PFSK-1 (cell line): ENCODE results near the gene DTL.

Experiments used
- FOXP2 ChIP-seq: optimal IDR thresholded peaks from 2 replicates; pipeline ENCODE3; 2011; ENCODE audit warnings: borderline replicate concordance, control low read depth, inconsistent platforms; ENCODE audit not compliant: insufficient read depth; ENCODE audit errors: extremely low read length, extremely low read depth
- POLR2AphosphoS5 ChIP-seq: IDR thresholded peaks from 2 replicates; pipeline ENCODE4 v1.6.1; 2012; ENCODE audit warnings: low read depth, mild to moderate bottlenecking, control low read depth, low read length, moderate library complexity
- SIN3A ChIP-seq: IDR thresholded peaks from 2 replicates; pipeline ENCODE4 v1.6.1; 2012; ENCODE audit warnings: mild to moderate bottlenecking, low read length, moderate library complexity, borderline replicate concordance; ENCODE audit not compliant: insufficient read depth
- TAF1 ChIP-seq: IDR thresholded peaks from 2 replicates; pipeline ENCODE4 v1.6.1; 2012; ENCODE audit warnings: low read length, control low read depth, borderline replicate concordance; ENCODE audit not compliant: insufficient read depth
- TF ChIP-seq, protein P1 (sequence below), 2 experiments: IDR thresholded peaks; 2 replicates each; pipeline versions ENCODE4 v1.6.1 to v1.8.0; 2011 to 2012; ENCODE audit warnings: low read depth in 2 of 2, low read length in 2 of 2, control low read depth in 1 of 2, inconsistent platforms in 1 of 2, mild to moderate bottlenecking in 1 of 2, moderate library complexity in 1 of 2; ENCODE audit not compliant: insufficient read depth in 1 of 2

DTL gene

DNA sequence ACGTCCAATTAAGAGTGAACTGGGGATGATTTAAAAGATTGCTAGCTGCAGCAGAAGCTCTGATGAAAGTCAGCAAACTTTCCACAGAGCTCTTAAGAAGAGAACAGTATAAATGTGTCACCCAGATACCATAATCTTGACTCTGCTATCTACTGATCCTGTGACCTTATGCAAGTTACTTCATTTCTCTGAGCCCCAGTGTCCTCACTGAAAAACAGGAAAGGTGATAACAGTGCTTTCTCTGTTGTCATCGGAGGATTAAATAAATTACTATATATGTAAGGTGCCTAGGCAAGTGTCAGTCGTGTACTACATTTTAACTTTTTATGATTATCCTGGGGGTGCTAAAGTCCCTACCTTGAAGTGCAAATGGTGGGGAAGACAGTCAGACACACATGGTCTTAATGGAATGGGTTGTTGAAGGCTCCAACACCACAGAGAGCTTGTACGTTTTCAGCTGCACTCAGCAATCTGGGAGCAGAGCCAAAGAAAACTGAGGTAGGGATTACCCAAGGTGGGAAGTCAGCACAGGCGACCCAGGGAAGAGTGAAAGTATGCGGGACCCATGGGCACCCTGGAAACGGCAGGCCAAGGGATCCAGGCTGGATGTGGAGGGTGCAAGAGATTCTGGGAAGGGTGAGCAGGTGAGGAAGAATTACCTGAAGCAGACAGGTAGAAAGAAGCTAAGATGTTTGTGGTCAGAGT lies 82.8 kb downstream of the DTL start:
- TF ChIP-seq, protein P1, sequence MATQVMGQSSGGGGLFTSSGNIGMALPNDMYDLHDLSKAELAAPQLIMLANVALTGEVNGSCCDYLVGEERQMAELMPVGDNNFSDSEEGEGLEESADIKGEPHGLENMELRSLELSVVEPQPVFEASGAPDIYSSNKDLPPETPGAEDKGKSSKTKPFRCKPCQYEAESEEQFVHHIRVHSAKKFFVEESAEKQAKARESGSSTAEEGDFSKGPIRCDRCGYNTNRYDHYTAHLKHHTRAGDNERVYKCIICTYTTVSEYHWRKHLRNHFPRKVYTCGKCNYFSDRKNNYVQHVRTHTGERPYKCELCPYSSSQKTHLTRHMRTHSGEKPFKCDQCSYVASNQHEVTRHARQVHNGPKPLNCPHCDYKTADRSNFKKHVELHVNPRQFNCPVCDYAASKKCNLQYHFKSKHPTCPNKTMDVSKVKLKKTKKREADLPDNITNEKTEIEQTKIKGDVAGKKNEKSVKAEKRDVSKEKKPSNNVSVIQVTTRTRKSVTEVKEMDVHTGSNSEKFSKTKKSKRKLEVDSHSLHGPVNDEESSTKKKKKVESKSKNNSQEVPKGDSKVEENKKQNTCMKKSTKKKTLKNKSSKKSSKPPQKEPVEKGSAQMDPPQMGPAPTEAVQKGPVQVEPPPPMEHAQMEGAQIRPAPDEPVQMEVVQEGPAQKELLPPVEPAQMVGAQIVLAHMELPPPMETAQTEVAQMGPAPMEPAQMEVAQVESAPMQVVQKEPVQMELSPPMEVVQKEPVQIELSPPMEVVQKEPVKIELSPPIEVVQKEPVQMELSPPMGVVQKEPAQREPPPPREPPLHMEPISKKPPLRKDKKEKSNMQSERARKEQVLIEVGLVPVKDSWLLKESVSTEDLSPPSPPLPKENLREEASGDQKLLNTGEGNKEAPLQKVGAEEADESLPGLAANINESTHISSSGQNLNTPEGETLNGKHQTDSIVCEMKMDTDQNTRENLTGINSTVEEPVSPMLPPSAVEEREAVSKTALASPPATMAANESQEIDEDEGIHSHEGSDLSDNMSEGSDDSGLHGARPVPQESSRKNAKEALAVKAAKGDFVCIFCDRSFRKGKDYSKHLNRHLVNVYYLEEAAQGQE (IDR thresholded peaks at IDR 0.05; ENCODE audit: insufficient read depth in 1 of 2, low read depth in 2 of 2, low read length in 2 of 2) = no peak

DNA sequence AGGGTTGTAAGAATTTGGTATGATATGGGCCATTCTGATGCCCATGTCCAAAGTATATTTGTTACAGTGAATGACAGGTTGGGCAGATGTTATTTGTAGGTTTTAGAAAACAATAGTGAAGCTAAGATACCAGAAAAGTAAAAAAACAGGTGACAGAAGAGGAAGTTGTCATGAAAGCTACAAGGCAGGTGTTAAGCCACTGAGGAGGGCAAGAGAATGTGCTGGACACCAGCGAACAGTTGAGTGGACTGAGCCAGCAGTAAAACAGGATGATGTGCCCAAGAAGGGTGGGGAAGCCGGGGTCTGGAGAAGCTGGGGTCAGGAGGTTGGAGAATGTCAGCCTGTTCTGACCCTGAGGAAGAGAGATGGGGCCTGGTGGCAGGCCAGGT lies 83.3 kb downstream of the DTL start:
- no peak for TF ChIP-seq FOXP2
- no peak for TF ChIP-seq TAF1
- TF ChIP-seq, protein P1 (IDR thresholded peaks at IDR 0.05; ENCODE audit: insufficient read depth in 1 of 2, low read depth in 2 of 2, low read length in 2 of 2) = no peak
- TF ChIP-seq POLR2AphosphoS5 = no peak
- TF ChIP-seq SIN3A = no peak

DNA sequence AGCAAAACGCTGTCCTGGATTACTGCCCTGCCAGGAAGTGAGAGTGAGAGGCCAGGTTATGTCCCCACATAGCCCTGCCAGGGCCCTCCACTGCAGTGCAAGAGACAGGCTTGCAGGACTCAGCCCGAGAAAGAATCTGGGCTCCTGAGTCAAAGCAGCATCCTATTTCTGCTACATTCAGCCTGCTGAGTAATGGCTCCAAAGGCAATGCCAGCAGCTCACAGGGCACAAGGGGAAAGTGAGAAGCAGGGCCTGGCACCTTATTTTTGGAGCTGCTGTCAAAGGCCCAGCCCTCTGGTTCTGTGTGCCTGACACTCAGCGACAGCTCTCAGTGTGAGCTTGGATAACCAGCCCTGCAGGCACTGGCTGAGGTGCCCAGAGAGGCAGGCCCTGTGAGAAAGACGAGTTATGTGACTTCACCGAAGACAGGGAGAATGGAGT lies 83.9 kb downstream of the DTL start:
- TF ChIP-seq TAF1 (no peak), FOXP2 (no peak), POLR2AphosphoS5 (no peak), SIN3A (no peak)
- TF ChIP-seq, protein P1 (IDR thresholded peaks at IDR 0.05; ENCODE audit: insufficient read depth in 1 of 2, low read depth in 2 of 2, low read length in 2 of 2) = no peak

DNA sequence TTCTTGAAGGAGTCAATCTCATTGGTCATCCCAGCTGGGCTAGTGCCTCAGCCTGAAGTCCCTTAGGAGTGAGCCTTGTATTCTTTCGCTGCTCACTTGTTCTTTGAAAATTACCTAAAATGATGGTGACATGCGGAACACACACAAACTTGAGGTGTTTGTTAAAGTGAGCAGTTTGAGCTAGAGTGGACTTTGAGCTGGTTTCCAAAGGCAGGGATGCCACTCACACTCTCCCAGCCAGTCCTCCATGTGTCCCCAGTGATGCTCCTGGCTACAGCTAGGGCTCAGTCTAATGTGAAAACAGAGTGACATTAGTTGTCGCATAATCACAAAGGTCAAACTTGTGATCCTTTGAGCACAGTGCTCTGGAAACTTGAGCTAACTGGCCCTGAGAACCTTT lies 84.3 kb downstream of the DTL start:
- TF ChIP-seq, protein P1 (IDR thresholded peaks at IDR 0.05; ENCODE audit: insufficient read depth in 1 of 2, low read depth in 2 of 2, low read length in 2 of 2) = no peak
- no peak for TF ChIP-seq FOXP2
- TF ChIP-seq POLR2AphosphoS5 = no peak
- no peak for TF ChIP-seq SIN3A
- TF ChIP-seq TAF1 = no peak

DNA sequence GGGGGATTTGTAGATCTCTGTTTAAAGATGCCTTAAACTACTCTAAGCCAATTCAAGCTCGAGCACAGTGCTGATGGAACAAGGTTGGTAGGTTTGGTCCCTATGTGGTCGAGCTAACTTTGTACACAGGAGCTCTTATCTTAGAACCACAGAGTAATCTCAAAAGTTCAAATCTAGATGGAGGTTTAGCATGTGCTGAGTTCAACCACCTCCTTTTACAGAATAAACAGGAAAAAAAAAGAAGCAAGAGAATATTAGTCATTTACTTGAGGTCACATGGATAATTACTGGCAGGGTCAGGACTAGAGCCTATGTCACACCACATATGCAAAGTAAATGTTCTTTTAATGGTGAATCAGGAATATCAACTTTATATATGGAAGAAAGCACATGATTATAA lies 86.2 kb downstream of the DTL start:
- TF ChIP-seq, protein P1 (IDR thresholded peaks at IDR 0.05; ENCODE audit: insufficient read depth in 1 of 2, low read depth in 2 of 2, low read length in 2 of 2) = no peak
- TF ChIP-seq POLR2AphosphoS5 (no peak), TAF1 (no peak), FOXP2 (no peak), SIN3A (no peak)
